AG09309 (cell line): ENCODE measurements around the gene CAMK2A.

ENCODE experiments used
- DNase-seq: peaks from one replicate; pipeline ENCODE4 v3.0.0-alpha.2; 2010; ENCODE audit warnings: low read depth
- H3K4me3 ChIP-seq: 2 replicates; pipeline ENCODE4 v1.5.1; 2011; ENCODE audit warnings: mild to moderate bottlenecking, low read depth, low read length, moderate library complexity; ENCODE audit not compliant: control insufficient read depth
- CTCF ChIP-seq: IDR thresholded peaks from 2 replicates; pipeline ENCODE4 v1.5.1; 2011; ENCODE audit warnings: mild to moderate bottlenecking, low read depth, low read length, inconsistent platforms; ENCODE audit not compliant: insufficient read depth, control insufficient read depth; ENCODE audit errors: missing control alignments

CAMK2A gene

GRCh38 chr5:150257424-150257823 is 32.1 kb downstream of the CAMK2A start:
- H3K4me3 ChIP-seq = no peak overlapping the region
- no peak for DNase-seq
- no peak for TF ChIP-seq CTCF

- TF ChIP-seq CTCF = no peak
- DNase-seq = no peak
- no peak overlapping the region for H3K4me3 ChIP-seq
These were observed 33.0 kb downstream of the CAMK2A start for GRCh38 chr5:150256410-150257064.

GRCh38 chr5:150255659-150256409 is 33.7 kb downstream of the CAMK2A start:
- no peak for TF ChIP-seq CTCF
- no peak overlapping the region for H3K4me3 ChIP-seq
- no peak for DNase-seq

GRCh38 chr5:150254774-150255173 is 34.8 kb downstream of the CAMK2A start:
- no peak for DNase-seq
- TF ChIP-seq CTCF = no peak
- H3K4me3 ChIP-seq = no peak overlapping the region

- H3K4me3 ChIP-seq = no peak overlapping the region
- no peak for TF ChIP-seq CTCF
- no peak for DNase-seq
These were observed 35.2 kb downstream of the CAMK2A start for GRCh38 chr5:150254363-150254762.

GRCh38 chr5:150253416-150254208 is 36.0 kb downstream of the CAMK2A start:
- TF ChIP-seq CTCF = no peak
- H3K4me3 ChIP-seq = no peak overlapping the region
- no peak for DNase-seq
